ENCODE results near the gene OR52B2.

DNA sequence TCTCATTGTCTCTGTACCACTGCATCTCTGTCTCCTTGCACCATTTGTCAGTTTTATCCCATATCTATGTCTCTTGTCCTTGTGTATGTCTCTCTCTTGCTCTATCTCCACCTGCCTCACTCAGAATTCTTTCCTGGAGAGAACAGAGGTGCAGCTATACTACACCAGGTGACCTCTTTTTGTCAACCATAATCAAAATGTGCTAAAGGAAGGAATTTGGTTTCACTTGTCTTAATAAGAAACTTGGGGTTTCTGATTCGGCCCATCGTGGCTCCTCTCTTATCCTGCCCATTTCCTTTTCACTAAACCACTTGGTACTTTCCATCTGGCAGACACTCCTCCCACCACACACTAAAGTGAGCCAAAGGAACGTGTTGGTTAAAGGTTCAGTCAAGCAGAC, 33.2 kb upstream of the OR52B2 start:
- TF ChIP-seq POLR2A (IDR thresholded peaks at IDR 0.05) (no peak), CTCF (IDR thresholded peaks at IDR 0.05 in 4 of 5, conservative IDR thresholded peaks at IDR 0.05 in 1 of 5) (no peak)
